ENCODE measurements around the gene DSCAML1.
"Not testable (repeated sequence)": the region's sequence is repeated elsewhere in the genome, so short reads cannot be mapped to it uniquely, and the experiment has no call there.

The DSCAML1 gene

DNA sequence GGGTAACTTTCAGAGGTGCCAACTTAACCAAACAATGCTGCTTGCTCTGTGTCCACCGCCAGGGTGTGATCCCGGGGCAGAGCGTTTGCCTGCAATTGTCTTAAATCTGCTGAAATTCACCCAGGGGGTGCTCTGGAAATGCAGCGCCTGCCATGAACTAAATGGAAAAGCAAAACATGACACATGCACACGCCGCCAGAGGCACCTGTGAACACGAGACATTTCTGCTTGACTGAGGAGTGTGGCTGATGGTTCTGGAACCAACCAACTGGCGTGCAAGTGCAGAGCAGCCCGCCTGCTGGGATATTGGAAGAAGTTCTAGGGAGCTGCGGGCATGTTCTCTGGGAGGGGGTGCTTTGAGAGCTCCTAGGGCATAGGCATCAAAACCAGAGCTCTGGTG is 30.4 kb downstream of the DSCAML1 start:
- FAIRE-seq (no peak), DNase-seq (ENCODE audit: insufficient read length, low spot score) (no peak)
- no peak for TF ChIP-seq SPI1 (IDR thresholded peaks at IDR 0.05; ENCODE audit: low read depth, low read length)
- TF ChIP-seq TAF1 (IDR thresholded peaks at IDR 0.05; ENCODE audit: low read depth, low read length): no peak
- no peak for TF ChIP-seq POLR2A (IDR thresholded peaks at IDR 0.05; ENCODE audit: low read depth, low read length)
- no peak for TF ChIP-seq POU2F2 (IDR thresholded peaks at IDR 0.05; ENCODE audit: low read depth, low read length)
- no peak for TF ChIP-seq PAX5 (IDR thresholded peaks at IDR 0.05; ENCODE audit: insufficient read depth, low read length, severe bottlenecking)
- no peak for TF ChIP-seq POLR2AphosphoS5 (IDR thresholded peaks at IDR 0.05; ENCODE audit: low read depth, low read length)

DNA sequence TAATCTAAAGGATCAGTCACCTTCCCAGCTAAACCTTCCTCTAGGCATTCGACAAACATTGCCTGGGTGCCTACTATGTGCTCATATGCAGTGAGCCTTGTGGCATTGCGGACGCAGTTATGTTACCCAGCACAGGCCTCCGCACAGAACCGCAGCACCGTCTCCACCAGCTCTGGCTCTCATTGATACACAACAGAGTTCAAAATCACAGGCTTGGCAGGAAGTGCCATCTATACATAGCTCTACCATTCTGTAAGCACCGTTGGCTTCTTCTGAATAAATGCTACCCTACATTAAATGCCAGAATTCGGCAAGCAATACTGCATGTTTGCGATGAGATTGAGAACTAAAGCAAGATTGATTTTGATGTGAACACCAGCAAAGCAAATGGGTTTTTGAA is 31.0 kb downstream of the DSCAML1 start:
- TF ChIP-seq POLR2AphosphoS5 (IDR thresholded peaks at IDR 0.05; ENCODE audit: low read depth, low read length): no peak
- TF ChIP-seq POLR2A (IDR thresholded peaks at IDR 0.05; ENCODE audit: low read depth, low read length): no peak
- no peak for TF ChIP-seq SPI1 (IDR thresholded peaks at IDR 0.05; ENCODE audit: low read depth, low read length)
- no peak for TF ChIP-seq TAF1 (IDR thresholded peaks at IDR 0.05; ENCODE audit: low read depth, low read length)
- TF ChIP-seq POU2F2 (IDR thresholded peaks at IDR 0.05; ENCODE audit: low read depth, low read length): no peak
- no peak for TF ChIP-seq PAX5 (IDR thresholded peaks at IDR 0.05; ENCODE audit: insufficient read depth, low read length, severe bottlenecking)
- DNase-seq (ENCODE audit: insufficient read length, low spot score) (no peak), FAIRE-seq (no peak)

DNA sequence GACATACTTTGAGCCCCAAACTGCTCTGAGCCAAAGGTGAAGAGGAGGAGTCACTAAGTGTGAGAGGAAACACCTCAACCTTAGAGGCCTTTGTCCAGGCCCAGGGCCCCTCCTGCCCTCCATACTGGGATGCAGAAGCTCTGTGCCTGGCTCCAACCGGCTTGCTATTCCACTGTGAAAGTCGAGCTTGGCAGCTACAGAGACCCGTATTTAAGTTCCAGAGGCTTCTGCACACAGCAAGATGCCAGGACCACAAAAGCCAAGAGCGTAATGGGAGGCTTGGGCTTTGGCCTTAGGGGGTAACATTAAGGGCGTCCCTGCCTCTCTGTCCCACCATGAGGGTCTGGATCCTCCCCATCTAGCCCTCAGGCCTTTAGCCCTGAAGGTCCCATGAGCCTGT is 31.9 kb downstream of the DSCAML1 start:
- TF ChIP-seq POLR2AphosphoS5 (IDR thresholded peaks at IDR 0.05; ENCODE audit: low read depth, low read length) (no peak), SPI1 (IDR thresholded peaks at IDR 0.05; ENCODE audit: low read depth, low read length) (no peak), POLR2A (IDR thresholded peaks at IDR 0.05; ENCODE audit: low read depth, low read length) (no peak)
- DNase-seq (ENCODE audit: insufficient read length, low spot score) (no peak), FAIRE-seq (no peak)

DNA sequence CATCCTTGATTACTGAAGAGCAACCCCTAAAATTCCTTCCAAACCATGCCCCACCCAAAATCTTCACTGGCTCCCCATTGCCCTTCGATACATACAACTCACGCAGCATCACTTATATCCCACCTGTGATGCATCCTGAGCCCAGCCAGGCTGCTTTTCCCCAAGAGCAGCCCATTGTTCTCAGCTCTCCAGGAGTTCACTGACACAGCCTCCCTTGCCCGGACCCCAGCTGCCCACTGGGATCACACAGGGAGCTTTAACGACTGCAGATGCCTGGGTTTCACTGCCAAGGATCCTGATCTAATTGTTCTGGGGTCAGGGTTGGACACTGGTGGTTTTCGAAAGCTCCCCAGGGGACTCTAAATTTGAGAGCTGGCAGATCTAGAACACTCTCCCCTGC is 33.6 kb downstream of the DSCAML1 start:
- not testable (repeated sequence) for DNase-seq (ENCODE audit: insufficient read length, low spot score); FAIRE-seq

DNA sequence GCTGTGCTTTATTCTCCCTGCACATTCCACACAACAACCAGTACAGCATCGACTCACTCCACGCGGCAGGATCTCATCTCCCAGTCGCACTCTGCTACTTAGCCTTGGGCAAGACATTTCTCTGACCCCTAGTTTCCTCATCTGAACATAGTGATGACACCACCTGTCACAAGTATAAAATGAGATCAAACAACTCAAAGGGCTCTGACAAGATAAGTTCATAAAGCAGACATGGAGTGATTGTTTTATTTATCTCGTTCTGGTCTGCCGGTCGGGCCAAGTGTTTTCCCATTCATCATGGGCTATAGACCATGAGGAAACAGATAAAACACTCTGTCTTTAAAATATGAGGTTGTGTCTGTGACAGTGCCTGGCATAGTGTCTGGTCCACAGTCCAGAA is 35.0 kb downstream of the DSCAML1 start:
- DNase-seq (ENCODE audit: insufficient read length, low spot score) (no peak), FAIRE-seq (no peak)
- TF ChIP-seq PAX5 (IDR thresholded peaks at IDR 0.05; ENCODE audit: insufficient read depth, low read length, severe bottlenecking) (no peak), POLR2AphosphoS5 (IDR thresholded peaks at IDR 0.05; ENCODE audit: low read depth, low read length) (no peak), TAF1 (IDR thresholded peaks at IDR 0.05; ENCODE audit: low read depth, low read length) (no peak), POU2F2 (IDR thresholded peaks at IDR 0.05; ENCODE audit: low read depth, low read length) (no peak), SPI1 (IDR thresholded peaks at IDR 0.05; ENCODE audit: low read depth, low read length) (no peak), POLR2A (IDR thresholded peaks at IDR 0.05; ENCODE audit: low read depth, low read length) (no peak)

DNA sequence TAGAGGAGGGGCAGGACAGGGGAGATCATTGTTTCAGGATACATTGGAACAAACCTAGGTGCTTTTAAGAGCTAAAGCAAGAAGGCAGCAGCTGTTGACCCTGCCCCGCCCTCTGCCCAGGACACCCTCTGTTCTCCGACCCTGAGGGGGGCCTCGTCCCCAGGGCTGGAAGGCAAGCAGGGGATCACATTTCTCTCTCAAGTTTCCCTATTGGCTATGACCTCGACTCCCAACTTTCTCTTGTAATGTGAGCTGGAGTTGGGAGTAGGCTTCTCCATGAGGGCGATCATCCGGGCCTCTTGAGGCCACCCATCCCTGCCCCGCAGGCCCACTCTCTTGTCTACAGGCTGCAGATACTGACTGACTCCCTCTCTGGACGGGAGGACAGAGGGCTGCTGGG is 37.7 kb downstream of the DSCAML1 start:
- FAIRE-seq (no peak), DNase-seq (ENCODE audit: insufficient read length, low spot score) (no peak)
- TF ChIP-seq POLR2A (IDR thresholded peaks at IDR 0.05; ENCODE audit: low read depth, low read length): no peak
- TF ChIP-seq POLR2AphosphoS5 (IDR thresholded peaks at IDR 0.05; ENCODE audit: low read depth, low read length): no peak
- no peak for TF ChIP-seq PAX5 (IDR thresholded peaks at IDR 0.05; ENCODE audit: insufficient read depth, low read length, severe bottlenecking)
- TF ChIP-seq TAF1 (IDR thresholded peaks at IDR 0.05; ENCODE audit: low read depth, low read length): no peak
- no peak for TF ChIP-seq SPI1 (IDR thresholded peaks at IDR 0.05; ENCODE audit: low read depth, low read length)
- TF ChIP-seq POU2F2 (IDR thresholded peaks at IDR 0.05; ENCODE audit: low read depth, low read length): no peak

DNA sequence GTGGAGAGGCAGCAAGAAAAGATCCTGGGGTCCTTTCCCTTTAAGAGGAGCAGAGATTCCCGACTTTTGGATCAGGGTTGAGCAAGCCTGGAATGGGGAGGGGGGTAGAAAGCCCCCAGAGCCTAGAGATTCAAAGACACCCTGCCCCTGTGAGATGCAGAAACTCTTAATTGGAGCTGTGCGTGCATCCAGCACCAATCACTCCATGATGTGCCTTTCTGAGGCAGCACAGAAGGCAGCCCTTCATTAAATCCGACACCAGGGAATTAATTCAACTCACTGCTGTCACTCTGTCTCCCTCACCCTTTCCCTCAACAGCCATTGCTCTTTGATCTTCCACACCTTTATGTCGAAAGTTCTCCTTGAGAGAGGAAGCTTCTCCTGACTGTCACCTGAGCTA is 43.0 kb downstream of the DSCAML1 start:
- no peak for DNase-seq (ENCODE audit: insufficient read length, low spot score)
- TF ChIP-seq TAF1 (IDR thresholded peaks at IDR 0.05; ENCODE audit: low read depth, low read length): no peak
- no peak for TF ChIP-seq PAX5 (IDR thresholded peaks at IDR 0.05; ENCODE audit: insufficient read depth, low read length, severe bottlenecking)
- no peak for TF ChIP-seq POU2F2 (IDR thresholded peaks at IDR 0.05; ENCODE audit: low read depth, low read length)
- no peak for TF ChIP-seq POLR2A (IDR thresholded peaks at IDR 0.05; ENCODE audit: low read depth, low read length)
- no peak for TF ChIP-seq SPI1 (IDR thresholded peaks at IDR 0.05; ENCODE audit: low read depth, low read length)
- TF ChIP-seq POLR2AphosphoS5 (IDR thresholded peaks at IDR 0.05; ENCODE audit: low read depth, low read length): no peak
- FAIRE-seq: no peak

DNA sequence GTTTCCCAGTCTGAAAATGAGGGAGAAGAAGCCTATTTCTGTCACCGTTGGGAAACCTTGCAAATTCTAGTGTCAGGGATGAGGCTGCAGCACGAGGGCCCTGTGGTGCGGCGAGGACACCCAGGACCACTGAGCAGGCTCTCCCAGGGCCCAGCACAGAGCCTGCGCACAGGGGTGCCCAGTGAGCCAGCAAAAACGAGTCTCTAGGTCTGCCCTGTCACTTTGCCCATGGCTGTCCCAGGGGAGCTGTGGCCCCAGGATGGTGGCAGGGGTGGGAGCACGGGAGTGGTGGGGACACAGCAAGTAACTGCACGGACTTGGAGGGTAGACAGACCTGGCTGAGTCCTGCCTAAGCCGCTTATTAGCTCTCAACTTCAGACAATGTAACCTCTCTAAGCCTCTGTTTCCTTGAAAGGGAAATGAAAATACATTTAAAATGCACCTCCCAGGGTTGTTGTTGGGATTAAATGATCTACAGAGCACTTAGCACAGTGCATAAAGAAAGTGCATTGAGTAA is 44.2 kb downstream of the DSCAML1 start:
- TF ChIP-seq POLR2AphosphoS5 (IDR thresholded peaks at IDR 0.05; ENCODE audit: low read depth, low read length) (no peak), POLR2A (IDR thresholded peaks at IDR 0.05; ENCODE audit: low read depth, low read length) (no peak), PAX5 (IDR thresholded peaks at IDR 0.05; ENCODE audit: insufficient read depth, low read length, severe bottlenecking) (no peak)
- FAIRE-seq: no peak
- no peak for DNase-seq (ENCODE audit: insufficient read length, low spot score)

DNA sequence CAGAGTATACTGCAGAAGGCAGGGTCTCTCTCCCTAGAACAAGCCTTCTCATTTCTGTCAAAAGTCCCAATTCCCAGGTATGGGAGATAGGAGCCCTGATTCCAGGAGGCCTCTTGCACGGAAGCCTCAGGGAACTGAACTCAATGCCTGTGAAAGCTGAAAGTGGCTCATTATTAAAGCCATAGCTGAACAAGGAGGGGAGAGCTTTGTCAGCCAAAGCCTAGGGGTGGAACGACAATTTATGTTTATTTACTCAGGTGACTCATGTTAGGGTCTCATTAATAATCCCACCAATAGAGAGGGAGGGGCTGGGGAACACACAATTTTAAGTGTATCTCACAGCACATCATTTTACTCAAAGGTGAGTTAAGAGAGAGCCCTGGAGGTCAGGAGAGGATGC is 44.9 kb downstream of the DSCAML1 start:
- FAIRE-seq (no peak), DNase-seq (ENCODE audit: insufficient read length, low spot score) (no peak)
- TF ChIP-seq SPI1 (IDR thresholded peaks at IDR 0.05; ENCODE audit: low read depth, low read length) (no peak), TAF1 (IDR thresholded peaks at IDR 0.05; ENCODE audit: low read depth, low read length) (no peak), PAX5 (IDR thresholded peaks at IDR 0.05; ENCODE audit: insufficient read depth, low read length, severe bottlenecking) (no peak), POLR2AphosphoS5 (IDR thresholded peaks at IDR 0.05; ENCODE audit: low read depth, low read length) (no peak), POU2F2 (IDR thresholded peaks at IDR 0.05; ENCODE audit: low read depth, low read length) (no peak), POLR2A (IDR thresholded peaks at IDR 0.05; ENCODE audit: low read depth, low read length) (no peak)

DNA sequence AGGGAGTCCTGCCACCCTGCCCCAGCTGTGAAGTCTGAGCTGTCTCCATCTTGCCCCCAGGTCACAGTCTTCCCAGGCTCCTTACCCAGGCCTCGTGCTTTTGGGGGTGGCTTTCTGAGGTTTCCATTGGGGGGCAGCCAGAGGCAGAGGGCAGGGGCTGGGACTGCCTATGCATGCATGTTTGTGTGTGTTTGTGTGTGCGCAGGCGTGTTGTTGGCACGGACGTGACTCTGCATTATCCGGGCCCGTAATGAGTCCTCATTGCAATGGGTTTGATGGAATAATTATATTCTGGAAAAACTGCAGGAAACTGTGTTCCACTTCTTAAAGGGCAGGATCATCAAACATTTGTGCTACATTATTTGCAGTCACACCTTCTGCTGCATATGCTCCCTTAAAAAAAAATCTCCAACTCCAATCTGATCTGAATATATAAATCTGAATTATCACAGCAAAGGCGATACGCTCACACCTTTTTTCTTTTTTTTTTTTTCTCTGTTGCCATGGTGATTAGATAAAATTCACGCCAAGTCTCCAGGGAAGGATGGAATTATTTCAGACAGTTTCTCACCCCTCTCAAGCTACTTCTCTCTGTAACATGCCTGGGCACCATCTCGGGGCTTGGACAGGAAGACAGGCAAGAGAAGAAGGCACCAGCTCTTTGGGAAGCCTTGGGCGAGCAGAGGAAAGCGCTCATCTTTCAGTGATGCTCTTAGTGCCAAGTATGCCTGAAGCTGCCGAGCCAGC is 45.9 kb downstream of the DSCAML1 start:
- TF ChIP-seq POU2F2 (IDR thresholded peaks at IDR 0.05; ENCODE audit: low read depth, low read length) (no peak), POLR2A (IDR thresholded peaks at IDR 0.05; ENCODE audit: low read depth, low read length) (no peak), SPI1 (IDR thresholded peaks at IDR 0.05; ENCODE audit: low read depth, low read length) (no peak), PAX5 (IDR thresholded peaks at IDR 0.05; ENCODE audit: insufficient read depth, low read length, severe bottlenecking) (no peak), POLR2AphosphoS5 (IDR thresholded peaks at IDR 0.05; ENCODE audit: low read depth, low read length) (no peak), TAF1 (IDR thresholded peaks at IDR 0.05; ENCODE audit: low read depth, low read length) (no peak)
- DNase-seq (ENCODE audit: insufficient read length, low spot score) (no peak), FAIRE-seq (no peak)

Measured in GM12891 (cell line).